ENCODE data around the gene CEMIP.

Gene CEMIP

GRCh38 chr15:80942266-80942665, 163.1 kb downstream of the CEMIP start:
- Histone ChIP-seq H3K9me2 (replicated peaks; ENCODE audit: insufficient read depth, low read length) (no peaks in the 10 kb centered on the region), H3K9me3 (ENCODE audit: insufficient read depth, low read length) (no peaks in the 10 kb centered on the region), H3K27me3 (ENCODE audit: low read length) (no peaks in the 10 kb centered on the region), H3K36me3 (ENCODE audit: low read length) (no peaks in the 10 kb centered on the region), H3K27ac (ENCODE audit: low read depth, low read length) (no peak overlapping the region), H4K20me1 (ENCODE audit: low read depth, low read length) (no peaks in the 10 kb centered on the region), H3K9ac (ENCODE audit: low read length) (no peak overlapping the region), H3F3A (ENCODE audit: insufficient read depth) (no peaks in the 10 kb centered on the region), H3K4me3 (ENCODE audit: insufficient read depth, low read length, poor library complexity, severe bottlenecking) (no peak overlapping the region), H3K4me2 (ENCODE audit: low read depth, low read length, poor library complexity, severe bottlenecking) (no peak overlapping the region), H3K79me2 (ENCODE audit: insufficient read depth, low read length) (no peaks in the 10 kb centered on the region), H2AFZ (ENCODE audit: low read depth, low read length, severe bottlenecking) (no peak overlapping the region)
- TF ChIP-seq CTCF (IDR thresholded peaks at IDR 0.05; ENCODE audit: insufficient read depth, low read length, poor library complexity, severe bottlenecking) (no peak), EZH2phosphoT487 (conservative IDR thresholded peaks at IDR 0.05; ENCODE audit: low read length) (no peak)

GRCh38 chr15:80942746-80943565, 163.8 kb downstream of the CEMIP start:
- no peak overlapping the region for H3K9ac ChIP-seq (ENCODE audit: low read length)
- no peaks in the 10 kb centered on the region for H4K20me1 ChIP-seq (ENCODE audit: low read depth, low read length)
- no peaks in the 10 kb centered on the region for H3K27me3 ChIP-seq (ENCODE audit: low read length)
- H3K36me3 ChIP-seq (ENCODE audit: low read length), result no peaks in the 10 kb centered on the region
- H3K9me3 ChIP-seq (ENCODE audit: insufficient read depth, low read length), result no peaks in the 10 kb centered on the region
- no peaks in the 10 kb centered on the region for H3K79me2 ChIP-seq (ENCODE audit: insufficient read depth, low read length)
- H3K9me2 ChIP-seq (replicated peaks; ENCODE audit: insufficient read depth, low read length), result no peaks in the 10 kb centered on the region
- H3F3A ChIP-seq (ENCODE audit: insufficient read depth), result no peaks in the 10 kb centered on the region
- no peak overlapping the region for H3K4me3 ChIP-seq (ENCODE audit: insufficient read depth, low read length, poor library complexity, severe bottlenecking)
- H3K27ac ChIP-seq (ENCODE audit: low read depth, low read length), result no peak overlapping the region
- TF ChIP-seq CTCF (IDR thresholded peaks at IDR 0.05; ENCODE audit: insufficient read depth, low read length, poor library complexity, severe bottlenecking), result no peak
- no peak for TF ChIP-seq EZH2phosphoT487 (conservative IDR thresholded peaks at IDR 0.05; ENCODE audit: low read length)
- no peak overlapping the region for H3K4me2 ChIP-seq (ENCODE audit: low read depth, low read length, poor library complexity, severe bottlenecking)
- H2AFZ ChIP-seq (ENCODE audit: low read depth, low read length, severe bottlenecking), result no peak overlapping the region

GRCh38 chr15:80944818-80945217, 165.6 kb downstream of the CEMIP start:
- H3K36me3 ChIP-seq (ENCODE audit: low read length), result no peaks in the 10 kb centered on the region
- H3K79me2 ChIP-seq (ENCODE audit: insufficient read depth, low read length), result no peaks in the 10 kb centered on the region
- no peaks in the 10 kb centered on the region for H3K9me2 ChIP-seq (replicated peaks; ENCODE audit: insufficient read depth, low read length)
- H4K20me1 ChIP-seq (ENCODE audit: low read depth, low read length), result no peaks in the 10 kb centered on the region
- no peaks in the 10 kb centered on the region for H3K9me3 ChIP-seq (ENCODE audit: insufficient read depth, low read length)
- no peak overlapping the region for H3K4me2 ChIP-seq (ENCODE audit: low read depth, low read length, poor library complexity, severe bottlenecking)
- TF ChIP-seq CTCF (IDR thresholded peaks at IDR 0.05; ENCODE audit: insufficient read depth, low read length, poor library complexity, severe bottlenecking) (no peak), EZH2phosphoT487 (conservative IDR thresholded peaks at IDR 0.05; ENCODE audit: low read length) (no peak)
- no peaks in the 10 kb centered on the region for H3K27me3 ChIP-seq (ENCODE audit: low read length)
- no peak overlapping the region for H3K9ac ChIP-seq (ENCODE audit: low read length)
- H3K27ac ChIP-seq (ENCODE audit: low read depth, low read length), result no peak overlapping the region
- H3K4me3 ChIP-seq (ENCODE audit: insufficient read depth, low read length, poor library complexity, severe bottlenecking), result no peak overlapping the region
- H2AFZ ChIP-seq (ENCODE audit: low read depth, low read length, severe bottlenecking), result no peak overlapping the region
- H3F3A ChIP-seq (ENCODE audit: insufficient read depth), result no peaks in the 10 kb centered on the region

Data from SU-DHL-6 (cell line).